ENCODE data around the gene ARL1. TPM values are rescaled to one million over a fixed set of nuclear protein-coding genes. Genes with fewer than 3 reads are reported as not detected.

The ARL1 gene
- total and polyA plus RNA-seq, 9 of the 15 experiments (the other 6 are each of a cell fraction or from before 2014, with no cell fraction given): 53.0 to 127 (median 68.6) TPM

GRCh38 chr12:101407049-101407435 lies 530 bp downstream of the ARL1 start:
- ATAC-seq: peak; percentile 22

More at GRCh38 chr12:101407049-101407435, 530 bp downstream of the ARL1 start:
- Histone ChIP-seq H3K4me2 (ENCODE audit: insufficient read depth, low read length) (peak overlapping the region; percentile 90), H3K79me2 (ENCODE audit: control insufficient read depth, insufficient read depth, low read length) (peaks cover 61% of the 10 kb centered on the region), H3K4me1 (replicated peaks in 1 of 2; ENCODE audit: control insufficient read depth in 2 of 2, insufficient read depth in 2 of 2, low read length in 2 of 2) (peaks cover 9 to 14% of the 10 kb centered on the region in 2 experiments; a peak in 3 of 5 replicates), H3K9ac (ENCODE audit: insufficient read depth in 1 of 2, low read depth in 2 of 2, low read length in 2 of 2) (peak overlapping the region; percentile 96 to 99), H4K20me1 (replicated peaks; ENCODE audit: control insufficient read depth, insufficient read depth, low read length) (no peaks in the 10 kb centered on the region), H3K9me3 (replicated peaks; ENCODE audit: control insufficient read depth, insufficient read depth, low read depth, low read length) (no peaks in the 10 kb centered on the region), H3K4me3 (peak overlapping the region; percentile 75), H3K36me3 (ENCODE audit: control insufficient read depth, insufficient read depth, low read length) (peaks cover 13% of the 10 kb centered on the region), H3K27me3 (ENCODE audit: control insufficient read depth in 2 of 2, insufficient read depth in 2 of 2, low read length in 2 of 2) (no peaks in the 10 kb centered on the region), H2AFZ (ENCODE audit: low read depth, low read length) (peak overlapping the region; percentile 96), H3K9me1 (ENCODE audit: control insufficient read depth, insufficient read depth, low read length) (no peaks in the 10 kb centered on the region), H3K27ac (ENCODE audit: extremely low read depth, low read depth, low read length) (peak overlapping the region; percentile 98)
- FAIRE-seq (peak; percentile 67), DNase-seq (ENCODE audit: extremely low read depth in 1 of 4, low spot score in 3 of 4) (no peak)
- ChIA-PET CTCF (ENCODE audit: low intra/inter-chr PET ratio) (no interaction called here), POLR2A (interaction anchor here (0.9 to 1.5 kb wide), 5 partner anchors 11 to 423 kb away, joined by 3 to 4 read pairs (median 3); no protein-coding TSS in a partner anchor)
- in situ Hi-C loops (cut with MboI): loop anchor here (25.0 kb wide), 1 partner anchor 1405 kb away; no protein-coding TSS in a partner anchor
- TF ChIP-seq GMEB1 (CRISPR knock-in tag; IDR thresholded peaks at IDR 0.05): no peak
- TF ChIP-seq SAP30 (IDR thresholded peaks at IDR 0.05; ENCODE audit: borderline replicate concordance, insufficient read depth, low read depth, low read length, poor library complexity, severe bottlenecking): peak; percentile 41
- TF ChIP-seq SP1 (CRISPR knock-in tag; IDR thresholded peaks at IDR 0.05): no peak
- no peak for TF ChIP-seq ZNF197 (CRISPR knock-in tag; IDR thresholded peaks at IDR 0.05; ENCODE audit: low read depth)
- 0 out of 2 replicates have a peak, but pooled peaks have one; percentile 29 for TF ChIP-seq NR1H2 (CRISPR knock-in tag; IDR thresholded peaks at IDR 0.05)
- peak; percentile 8 for TF ChIP-seq MEIS2 (IDR thresholded peaks at IDR 0.05; ENCODE audit: partially characterized antibody)
- peak; percentile 99 for TF ChIP-seq ZNF766 (CRISPR knock-in tag; conservative IDR thresholded peaks at IDR 0.05)
- intact Hi-C loops (cut with micrococcal nuclease): no loop called here
- BruUV-seq (replicated peaks): no TSS peak
- 1% methylated on average over 18 of the region's 18 CpGs for WGBS (ENCODE audit: insufficient coverage, low coverage, missing lambda C conversion rate)

Data from K562 (cell line).